Stimulated activated CD8-positive, alpha-beta memory T cell treated with anti-CD3 and anti-CD28 coated beads, Interleukin-12 subunit alpha, Interleukin-12 subunit beta, amount 100 ng/mL, for 24 hours (primary cell): ENCODE measurements around the gene TLK2.
"Not testable (repeated sequence)": the region's sequence is repeated elsewhere in the genome, so short reads cannot be mapped to it uniquely, and the experiment has no call there.

Experiments
- DNase-seq: peaks from one replicate; pipeline ENCODE4 v3.0.0-alpha.2; 2020; ENCODE audit errors: extremely low read depth

Gene TLK2

GRCh38 chr17:62490990-62491389 lies 12.4 kb downstream of the TLK2 start:
- DNase-seq = not testable (repeated sequence)

- not testable (repeated sequence) for DNase-seq
Measured at GRCh38 chr17:62493049-62493655, 14.5 kb downstream of the TLK2 start.

GRCh38 chr17:62494073-62494472 lies 15.4 kb downstream of the TLK2 start:
- DNase-seq = not testable (repeated sequence)

GRCh38 chr17:62496344-62496743 lies 17.7 kb downstream of the TLK2 start:
- DNase-seq = not testable (repeated sequence)

GRCh38 chr17:62498796-62499195 lies 20.2 kb downstream of the TLK2 start:
- DNase-seq = not testable (repeated sequence)

GRCh38 chr17:62500463-62500862 lies 21.8 kb downstream of the TLK2 start:
- DNase-seq = not testable (repeated sequence)

GRCh38 chr17:62504857-62505256 lies 26.2 kb downstream of the TLK2 start:
- not testable (repeated sequence) for DNase-seq

GRCh38 chr17:62507191-62507836 lies 28.7 kb downstream of the TLK2 start:
- not testable (repeated sequence) for DNase-seq

GRCh38 chr17:62510247-62510819 lies 31.7 kb downstream of the TLK2 start:
- DNase-seq = not testable (repeated sequence)

GRCh38 chr17:62511014-62511413 lies 32.4 kb downstream of the TLK2 start:
- not testable (repeated sequence) for DNase-seq

GRCh38 chr17:62516376-62516775 lies 37.8 kb downstream of the TLK2 start:
- not testable (repeated sequence) for DNase-seq

- not testable (repeated sequence) for DNase-seq
Measured at GRCh38 chr17:62521295-62521694, 42.7 kb downstream of the TLK2 start.

- not testable (repeated sequence) for DNase-seq
Measured at GRCh38 chr17:62524077-62524476, 45.5 kb downstream of the TLK2 start.

- DNase-seq = not testable (repeated sequence)
Measured at GRCh38 chr17:62525317-62525716, 46.7 kb downstream of the TLK2 start.

GRCh38 chr17:62530936-62531335 lies 52.3 kb downstream of the TLK2 start:
- not testable (repeated sequence) for DNase-seq

- not testable (repeated sequence) for DNase-seq
Measured at GRCh38 chr17:62536557-62536956, 57.9 kb downstream of the TLK2 start.

GRCh38 chr17:62541073-62541472 lies 62.4 kb downstream of the TLK2 start:
- DNase-seq = not testable (repeated sequence)

- not testable (repeated sequence) for DNase-seq
Measured at GRCh38 chr17:62543278-62543775, 64.7 kb downstream of the TLK2 start.

GRCh38 chr17:62546066-62546465 lies 67.4 kb downstream of the TLK2 start:
- not testable (repeated sequence) for DNase-seq

- DNase-seq = not testable (repeated sequence)
Measured at GRCh38 chr17:62552851-62553659, 74.4 kb downstream of the TLK2 start.

GRCh38 chr17:62557532-62557931 lies 78.9 kb downstream of the TLK2 start:
- DNase-seq = not testable (repeated sequence)

GRCh38 chr17:62558941-62559340 lies 80.3 kb downstream of the TLK2 start:
- DNase-seq = not testable (repeated sequence)
